ENCODE results near the gene SLC6A4. TPM values are rescaled to one million over a fixed set of nuclear protein-coding genes. Genes with fewer than 3 reads are reported as not detected.

Gene SLC6A4
- polyA plus RNA-seq, 1 of the 3 experiments (the other 2 are of a cell fraction): 0.12 TPM

- TF ChIP-seq EZH2phosphoT487 (IDR thresholded peaks at IDR 0.05; ENCODE audit: borderline replicate concordance, low read depth) (no peak), MAX (IDR thresholded peaks at IDR 0.05; ENCODE audit: low read depth) (no peak), RXRA (IDR thresholded peaks at IDR 0.05; ENCODE audit: borderline replicate concordance, low read depth) (no peak), TAF1 (IDR thresholded peaks at IDR 0.05; ENCODE audit: borderline replicate concordance, low read depth, low read length) (no peak), MXI1 (IDR thresholded peaks at IDR 0.05; ENCODE audit: low read depth, low read length) (no peak), FOSL2 (IDR thresholded peaks at IDR 0.05; ENCODE audit: borderline replicate concordance, low read depth) (no peak), NRF1 (IDR thresholded peaks at IDR 0.05; ENCODE audit: low read depth, low read length) (no peak), POLR2AphosphoS5 (IDR thresholded peaks at IDR 0.05; ENCODE audit: low read depth, low read length) (no peak), FOXM1 (IDR thresholded peaks at IDR 0.05; ENCODE audit: low read depth) (no peak), JUND (IDR thresholded peaks at IDR 0.05) (no peak), EP300 (IDR thresholded peaks at IDR 0.05; ENCODE audit: borderline replicate concordance in 1 of 2, low read depth in 1 of 2, low read length in 1 of 2) (no peak), USF2 (IDR thresholded peaks at IDR 0.05; ENCODE audit: borderline replicate concordance, low read depth, low read length) (no peak), MEF2A (IDR thresholded peaks at IDR 0.05; ENCODE audit: borderline replicate concordance, low read depth) (no peak), TEAD4 (IDR thresholded peaks at IDR 0.05; ENCODE audit: borderline replicate concordance, insufficient read depth) (no peak), REST (IDR thresholded peaks at IDR 0.05; ENCODE audit: low read depth, low read length) (no peak), SMC3 (IDR thresholded peaks at IDR 0.05; ENCODE audit: low read depth, low read length) (no peak), ZBTB33 (IDR thresholded peaks at IDR 0.05; ENCODE audit: borderline replicate concordance, low read depth) (no peak)
- TF ChIP-seq, protein P1, sequence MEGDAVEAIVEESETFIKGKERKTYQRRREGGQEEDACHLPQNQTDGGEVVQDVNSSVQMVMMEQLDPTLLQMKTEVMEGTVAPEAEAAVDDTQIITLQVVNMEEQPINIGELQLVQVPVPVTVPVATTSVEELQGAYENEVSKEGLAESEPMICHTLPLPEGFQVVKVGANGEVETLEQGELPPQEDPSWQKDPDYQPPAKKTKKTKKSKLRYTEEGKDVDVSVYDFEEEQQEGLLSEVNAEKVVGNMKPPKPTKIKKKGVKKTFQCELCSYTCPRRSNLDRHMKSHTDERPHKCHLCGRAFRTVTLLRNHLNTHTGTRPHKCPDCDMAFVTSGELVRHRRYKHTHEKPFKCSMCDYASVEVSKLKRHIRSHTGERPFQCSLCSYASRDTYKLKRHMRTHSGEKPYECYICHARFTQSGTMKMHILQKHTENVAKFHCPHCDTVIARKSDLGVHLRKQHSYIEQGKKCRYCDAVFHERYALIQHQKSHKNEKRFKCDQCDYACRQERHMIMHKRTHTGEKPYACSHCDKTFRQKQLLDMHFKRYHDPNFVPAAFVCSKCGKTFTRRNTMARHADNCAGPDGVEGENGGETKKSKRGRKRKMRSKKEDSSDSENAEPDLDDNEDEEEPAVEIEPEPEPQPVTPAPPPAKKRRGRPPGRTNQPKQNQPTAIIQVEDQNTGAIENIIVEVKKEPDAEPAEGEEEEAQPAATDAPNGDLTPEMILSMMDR (IDR thresholded peaks at IDR 0.05): no peak
- TF ChIP-seq, protein P2, sequence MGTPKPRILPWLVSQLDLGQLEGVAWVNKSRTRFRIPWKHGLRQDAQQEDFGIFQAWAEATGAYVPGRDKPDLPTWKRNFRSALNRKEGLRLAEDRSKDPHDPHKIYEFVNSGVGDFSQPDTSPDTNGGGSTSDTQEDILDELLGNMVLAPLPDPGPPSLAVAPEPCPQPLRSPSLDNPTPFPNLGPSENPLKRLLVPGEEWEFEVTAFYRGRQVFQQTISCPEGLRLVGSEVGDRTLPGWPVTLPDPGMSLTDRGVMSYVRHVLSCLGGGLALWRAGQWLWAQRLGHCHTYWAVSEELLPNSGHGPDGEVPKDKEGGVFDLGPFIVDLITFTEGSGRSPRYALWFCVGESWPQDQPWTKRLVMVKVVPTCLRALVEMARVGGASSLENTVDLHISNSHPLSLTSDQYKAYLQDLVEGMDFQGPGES (IDR thresholded peaks at IDR 0.05; ENCODE audit: low read depth, low read length): no peak
- no peak overlapping the region for H3K27ac ChIP-seq (ENCODE audit: low read depth in 2 of 2, low read length in 1 of 2)
- no peaks in the 10 kb centered on the region for H3K4me1 ChIP-seq (ENCODE audit: control insufficient read depth in 1 of 2, insufficient read depth in 2 of 2, low read depth in 1 of 2, low read length in 1 of 2)
- no peaks in the 10 kb centered on the region for H3K9me3 ChIP-seq
- H4K20me1 ChIP-seq (ENCODE audit: insufficient read depth): no peaks in the 10 kb centered on the region
- no peak overlapping the region for H3K4me2 ChIP-seq
- ChIA-PET POLR2A (no interaction called here), CTCF (no interaction called here)
- no peak overlapping the region for H3K9ac ChIP-seq
- no peaks in the 10 kb centered on the region for H3F3A ChIP-seq (replicated peaks; ENCODE audit: insufficient read depth)
- no peaks in the 10 kb centered on the region for H3K9me2 ChIP-seq
- H3K27me3 ChIP-seq (ENCODE audit: insufficient read depth): no peaks in the 10 kb centered on the region
- H2AFZ ChIP-seq (ENCODE audit: low read depth): no peak overlapping the region
- no peaks in the 10 kb centered on the region for H3K36me3 ChIP-seq (replicated peaks in 1 of 2; ENCODE audit: control insufficient read depth in 1 of 2, insufficient read depth in 2 of 2, low read length in 1 of 2)
- DNase-seq: no peak
- H3K79me2 ChIP-seq (ENCODE audit: insufficient read depth): no peaks in the 10 kb centered on the region
- no peak overlapping the region for H3K4me3 ChIP-seq (ENCODE audit: low read depth in 2 of 2, low read length in 1 of 2)
- 58% methylated on average over 3 of the region's 3 CpGs for WGBS (ENCODE audit: low lambda C conversion rate)
Measured at GRCh38 chr17:30208214-30208613, 27.3 kb downstream of the SLC6A4 start.
